Kidney (tissue), 14 donors: Measurements from ENCODE around the gene LPCAT2. TPM values are rescaled to one million over a fixed set of nuclear protein-coding genes. Genes with fewer than 3 reads are reported as not detected.

Experiments
- DNase-seq, 5 donors: peaks; one replicate each; pipeline ENCODE4 v3.0.0-alpha.2; 2013 to 2020
- FAIRE-seq: peaks from 2 replicates; lab custom pipeline; 2012; peaks lifted over from hg19 to GRCh38; lab: Jason Lieb, UNC
- H3K27ac ChIP-seq, 2 donors: one replicate each; pipeline ENCODE4 v1.7.0; 2013; ENCODE audit warnings: low read depth in 2 of 2, low read length in 2 of 2, inconsistent platforms in 1 of 2
- H3K27me3 ChIP-seq: one replicate; pipeline ENCODE4 v1.7.1; 2013; ENCODE audit warnings: low read length, inconsistent platforms; ENCODE audit not compliant: control insufficient read depth, insufficient read depth
- H3K36me3 ChIP-seq, 3 donors: one replicate each; pipeline versions ENCODE4 v1.7.0 to v1.7.1; 2013; ENCODE audit warnings: low read length in 3 of 3, control low read depth in 1 of 3, inconsistent platforms in 1 of 3; ENCODE audit not compliant: insufficient read depth in 3 of 3, control insufficient read depth in 2 of 3
- H3K4me1 ChIP-seq, 3 donors: one replicate each; pipeline versions ENCODE4 v1.7.0 to v1.7.1; 2013; ENCODE audit warnings: low read length in 3 of 3, inconsistent platforms in 1 of 3, low read depth in 1 of 3; ENCODE audit not compliant: control insufficient read depth in 2 of 3, insufficient read depth in 2 of 3
- H3K4me3 ChIP-seq, 3 donors: one replicate each; pipeline versions ENCODE4 v1.7.0 to v1.8.1; 2013; ENCODE audit warnings: low read length in 3 of 3, control low read depth in 1 of 3, inconsistent platforms in 1 of 3
- H3K9ac ChIP-seq, 3 donors: one replicate each; pipeline versions ENCODE4 v1.7.0 to v1.7.1; 2013; ENCODE audit warnings: low read length in 3 of 3, control low read depth in 1 of 3, inconsistent platforms in 1 of 3
- H3K9me3 ChIP-seq, 3 donors: one replicate each; pipeline versions ENCODE4 v1.7.0 to v1.7.1; 2013; ENCODE audit warnings: low read length in 3 of 3, control low read depth in 1 of 3, inconsistent platforms in 1 of 3; ENCODE audit not compliant: control insufficient read depth in 2 of 3, insufficient read depth in 1 of 3
- CTCF ChIP-seq: IDR thresholded peaks from 3 replicates; pipeline ENCODE4 v1.5.1; 2012; ENCODE audit warnings: mild to moderate bottlenecking, moderate library complexity, borderline replicate concordance; ENCODE audit not compliant: insufficient read depth; ENCODE audit errors: extremely low read depth
- intact Hi-C: fragments of 100-400 bp; cut with DNase I; formaldehyde crosslinking; loops from one replicate; pipeline ENCODE4 v1.11.1; 2022
- polyA plus RNA-seq: library from polyadenylated mRNA; stranded (reverse); fragments of 350-450 nt; fragmentation: Illumina TruSeq; extraction: RNeasy Lipid Tissue Mini Kit (QIAGEN cat#74804); gene quantifications from one replicate; pipeline ENCODE4 v1.2.3, GENCODE V29; 2014; ENCODE audit warnings: low read depth, low replicate concordance; ENCODE audit not compliant: insufficient read depth
- total RNA-seq: library from RNA; stranded (reverse); fragmentation: NEBNext Ultra II Directional; extraction: Animal tissue kit (Norgen Biotek cat#: 25700); gene quantifications from one replicate; pipeline ENCODE4 v1.2.1, GENCODE V29; 2021
- donor health status: control.
- donor health status: control.
- donor health status: control.
- donor health status: control.
- donor health status: control.
- donor health status: DM: yes; HTN: yes; CAD: no.
- donor health status: Normal renal cell carcinoma (clear cell type).

Gene LPCAT2
- total and polyA plus RNA-seq, 2 donors from 2014 or later, result 7.7 to 20.6 TPM

GRCh38 chr16:55479430-55480140 is 29.3 kb upstream of the LPCAT2 start:
- H3K9ac ChIP-seq, result peak overlapping the region in 1 of 3 donors; percentile 27
- peaks cover 0 to 4% (median 0%) of the 10 kb centered on the region in 3 donors for H3K4me1 ChIP-seq
- FAIRE-seq (no peak), DNase-seq (peak in 3 of 5 donors; percentile 41 to 62 (median 50))
- peak overlapping the region; percentile 40 to 65 for H3K27ac ChIP-seq
- peak overlapping the region; percentile 58 to 62 (median 61) for H3K4me3 ChIP-seq
- peaks cover 7% of the 10 kb centered on the region for H3K27me3 ChIP-seq
- no peaks in the 10 kb centered on the region for H3K9me3 ChIP-seq
- TF ChIP-seq CTCF, result no peak
- intact Hi-C loops, result no loop called here
- peaks cover 0 to 3% (median 0%) of the 10 kb centered on the region in 3 donors for H3K36me3 ChIP-seq

GRCh38 chr16:55480228-55480655 is 28.6 kb upstream of the LPCAT2 start:
- peak overlapping the region in 1 of 3 donors; percentile 27 for H3K9ac ChIP-seq
- H3K9me3 ChIP-seq, result no peaks in the 10 kb centered on the region
- FAIRE-seq, result no peak

GRCh38 chr16:55481023-55481422 is 27.8 kb upstream of the LPCAT2 start:
- Histone ChIP-seq H3K9ac (no peak overlapping the region), H3K27me3 (peaks cover 7% of the 10 kb centered on the region), H3K36me3 (peaks cover 0 to 6% (median 0%) of the 10 kb centered on the region in 3 donors), H3K27ac (no peak overlapping the region), H3K4me1 (peaks cover 0 to 2% (median 0%) of the 10 kb centered on the region in 3 donors), H3K4me3 (no peak overlapping the region), H3K9me3 (no peaks in the 10 kb centered on the region)
- intact Hi-C loops, result no loop called here
- TF ChIP-seq CTCF, result no peak
- DNase-seq, result no peak
- FAIRE-seq, result no peak

More at GRCh38 chr16:55480228-55480655, 28.6 kb upstream of the LPCAT2 start:
- TF ChIP-seq CTCF, result no peak
- intact Hi-C loops, result no loop called here
- Histone ChIP-seq H3K27me3 (peaks cover 7% of the 10 kb centered on the region), H3K4me1 (peaks cover 0 to 2% (median 0%) of the 10 kb centered on the region in 3 donors), H3K27ac (no peak overlapping the region), H3K4me3 (peak overlapping the region in 2 of 3 donors; percentile 61 to 62), H3K36me3 (peaks cover 0 to 6% (median 0%) of the 10 kb centered on the region in 3 donors)
- DNase-seq, result peak; percentile 61 to 94 (median 74)
